Pons (tissue), 1 donor: ENCODE results near the gene TAS2R20.
A peak's percentile ranks its signal among the peaks of the same experiment; 100 is the strongest.
"Not testable (repeated sequence)": the region's sequence is repeated elsewhere in the genome, so short reads cannot be mapped to it uniquely, and the experiment has no call there.

ENCODE experiments used
- DNase-seq: peaks from one replicate; pipeline ENCODE4 v3.0.0-alpha.2; 2016; ENCODE audit warnings: low spot score

Gene TAS2R20

GRCh38 chr12:10998204-10998603, at the start of gene TAS2R20:
TAS2R20 (minus strand) TSS chr12:10998304; CDS start chr12:10997875, 429 bp downstream.
- DNase-seq = no peak

- not testable (repeated sequence) for DNase-seq
These were observed 43.3 kb upstream of the TAS2R20 start for GRCh38 chr12:11041366-11041765.

- DNase-seq = no peak
These were observed 42.1 kb upstream of the TAS2R20 start for GRCh38 chr12:11040162-11040561.

- no peak for DNase-seq
These were observed 41.1 kb upstream of the TAS2R20 start for GRCh38 chr12:11039171-11039570.

- not testable (repeated sequence) for DNase-seq
These were observed 35.9 kb upstream of the TAS2R20 start for GRCh38 chr12:11033959-11034358.

GRCh38 chr12:11031307-11031706, 33.2 kb upstream of the TAS2R20 start, which contains the start of gene TAS2R31:
TAS2R31 (minus strand) TSS chr12:11031407; CDS start chr12:11031335, 72 bp downstream.
- DNase-seq = no peak

GRCh38 chr12:11026118-11026517, 28.0 kb upstream of the TAS2R20 start:
- no peak for DNase-seq

GRCh38 chr12:11023387-11023786, 25.3 kb upstream of the TAS2R20 start:
- DNase-seq = no peak

GRCh38 chr12:11022520-11022919, 24.4 kb upstream of the TAS2R20 start, which contains the start of gene TAS2R19:
TAS2R19 (minus strand) TSS chr12:11022620; CDS start chr12:11022571, 49 bp downstream.
- DNase-seq = no peak

- peak; percentile 96 for DNase-seq
These were observed 18.8 kb upstream of the TAS2R20 start for GRCh38 chr12:11016937-11017336.

GRCh38 chr12:11015775-11016430, 17.8 kb upstream of the TAS2R20 start:
- DNase-seq = no peak

- DNase-seq = no peak
These were observed 16.1 kb upstream of the TAS2R20 start for GRCh38 chr12:11014234-11014633.

- DNase-seq = no peak
These were observed 9.5 kb upstream of the TAS2R20 start for GRCh38 chr12:11007608-11008007.

GRCh38 chr12:10994307-10994706, 3.8 kb downstream of the TAS2R20 start:
- no peak for DNase-seq

GRCh38 chr12:10989107-10989506, 9.0 kb downstream of the TAS2R20 start:
- no peak for DNase-seq

GRCh38 chr12:10986812-10987211, 11.3 kb downstream of the TAS2R20 start, which contains the start of gene TAS2R50:
TAS2R50 (minus strand) TSS chr12:10986912; CDS start chr12:10986860, 52 bp downstream.
- DNase-seq = no peak

- DNase-seq = no peak
These were observed 15.9 kb downstream of the TAS2R20 start for GRCh38 chr12:10982244-10982643.

- no peak for DNase-seq
These were observed 23.1 kb downstream of the TAS2R20 start for GRCh38 chr12:10974965-10975364.

- DNase-seq = no peak
These were observed 29.2 kb downstream of the TAS2R20 start for GRCh38 chr12:10968765-10969456.

GRCh38 chr12:10967409-10967808, 30.7 kb downstream of the TAS2R20 start:
- no peak for DNase-seq

- no peak for DNase-seq
These were observed 31.8 kb downstream of the TAS2R20 start for GRCh38 chr12:10966314-10966713.

- DNase-seq = no peak
These were observed 32.6 kb downstream of the TAS2R20 start for GRCh38 chr12:10965476-10965875.

GRCh38 chr12:10960211-10960610, 37.9 kb downstream of the TAS2R20 start:
- DNase-seq = no peak
